Measurements from ENCODE around the gene PLD2. TPM values are rescaled to one million over a fixed set of nuclear protein-coding genes. Genes with fewer than 3 reads are reported as not detected.

PLD2 gene
- total RNA-seq, 2 experiments from 2014 or later, result 17.4 to 17.6 TPM

- CTCF ChIA-PET, result interaction anchor here (2.6 kb wide), 1 partner anchor 10 kb away, joined by 8 read pairs; no protein-coding TSS in a partner anchor
- DNase-seq, result no peak
- Mint-ChIP-seq H3K27me3 (ENCODE audit: low read depth) (peaks cover 42% of the 10 kb centered on the region), H3K27ac (no peak overlapping the region), H3K4me1 (ENCODE audit: low read depth) (peaks cover 5% of the 10 kb centered on the region), H3K4me3 (no peak overlapping the region), H3K36me3 (ENCODE audit: low read depth) (no peaks in the 10 kb centered on the region), H3K9me3 (no peaks in the 10 kb centered on the region)
- intact Hi-C loops (cut with micrococcal nuclease), result loop anchor here (10.0 kb wide), 1 partner anchor 216 kb away; the partner anchor contains the start of gene GGT6
Observed at GRCh38 chr17:4780325-4780955, 26.5 kb upstream of the PLD2 start.

GRCh38 chr17:4782652-4783051, 24.3 kb upstream of the PLD2 start:
- Mint-ChIP-seq H3K9me3 (no peaks in the 10 kb centered on the region), H3K27me3 (ENCODE audit: low read depth) (peaks cover 62% of the 10 kb centered on the region), H3K36me3 (ENCODE audit: low read depth) (no peaks in the 10 kb centered on the region), H3K4me3 (no peak overlapping the region), H3K27ac (no peak overlapping the region), H3K4me1 (ENCODE audit: low read depth) (peaks cover 19% of the 10 kb centered on the region)
- intact Hi-C loops (cut with micrococcal nuclease), result loop anchor here (10.0 kb wide), 1 partner anchor 218 kb away; the partner anchor contains the start of gene GGT6
- DNase-seq, result peak; percentile 48
- CTCF ChIA-PET, result interaction anchor here (2.0 kb wide), 1 partner anchor 50 kb away, joined by 8 read pairs; no protein-coding TSS in a partner anchor

- Mint-ChIP-seq H3K4me1 (ENCODE audit: low read depth) (peaks cover 26% of the 10 kb centered on the region), H3K36me3 (ENCODE audit: low read depth) (peaks cover 2% of the 10 kb centered on the region), H3K27ac (no peak overlapping the region), H3K9me3 (no peaks in the 10 kb centered on the region), H3K4me3 (peak overlapping the region; percentile 36), H3K27me3 (ENCODE audit: low read depth) (peaks cover 69% of the 10 kb centered on the region)
- DNase-seq, result no peak
- CTCF ChIA-PET, result interaction anchor here (1.2 kb wide), 1 partner anchor 11 kb away, joined by 3 read pairs; no protein-coding TSS in a partner anchor
- intact Hi-C loops (cut with micrococcal nuclease), result loop anchor here (10.0 kb wide), 1 partner anchor 221 kb away; the partner anchor contains the start of gene GGT6
Observed at GRCh38 chr17:4785311-4786105, 21.4 kb upstream of the PLD2 start.

- Mint-ChIP-seq H3K36me3 (ENCODE audit: low read depth) (peaks cover 2% of the 10 kb centered on the region), H3K4me3 (peak within 1 kb of the TSS; percentile 36), H3K27ac (no peak within 1 kb of the TSS), H3K9me3 (no peaks in the 10 kb centered on the region), H3K27me3 (ENCODE audit: low read depth) (peaks cover 66% of the 10 kb centered on the region), H3K4me1 (ENCODE audit: low read depth) (peaks cover 31% of the 10 kb centered on the region)
- CTCF ChIA-PET, result interaction anchor here (0.7 to 1.2 kb wide), 3 partner anchors 11 to 99 kb away, joined by 3 to 4 read pairs (median 4); no protein-coding TSS in a partner anchor
- intact Hi-C loops (cut with micrococcal nuclease), result loop anchor here (10.0 kb wide), 1 partner anchor 221 kb away; the partner anchor contains the start of gene GGT6
- peak; percentile 26 for DNase-seq
Observed at GRCh38 chr17:4786106-4786511, 20.8 kb upstream of the PLD2 start, which contains the start of gene VMO1. TSS of gene VMO1 (minus strand) at chr17:4786364. CDS start at chr17:4786352, 12 bp downstream.

- Mint-ChIP-seq H3K4me3 (no peak overlapping the region), H3K9me3 (no peaks in the 10 kb centered on the region), H3K27me3 (ENCODE audit: low read depth) (peaks cover 66% of the 10 kb centered on the region), H3K36me3 (ENCODE audit: low read depth) (peaks cover 2% of the 10 kb centered on the region), H3K27ac (no peak overlapping the region), H3K4me1 (ENCODE audit: low read depth) (peaks cover 33% of the 10 kb centered on the region)
- intact Hi-C loops (cut with micrococcal nuclease), result loop anchor here (10.0 kb wide), 1 partner anchor 222 kb away; the partner anchor contains the start of gene GGT6
- CTCF ChIA-PET, result interaction anchor here (0.7 to 1.2 kb wide), 4 partner anchors 12 to 99 kb away, joined by 3 to 4 read pairs (median 4); no protein-coding TSS in a partner anchor
- DNase-seq, result no peak
Observed at GRCh38 chr17:4786516-4786915, 20.4 kb upstream of the PLD2 start.

- Mint-ChIP-seq H3K36me3 (ENCODE audit: low read depth) (peaks cover 2% of the 10 kb centered on the region), H3K27ac (no peak overlapping the region), H3K4me1 (ENCODE audit: low read depth) (peaks cover 33% of the 10 kb centered on the region), H3K27me3 (ENCODE audit: low read depth) (peaks cover 53% of the 10 kb centered on the region), H3K9me3 (no peaks in the 10 kb centered on the region), H3K4me3 (peak overlapping the region; percentile 85)
- CTCF ChIA-PET, result interaction anchor here (0.7 to 3.0 kb wide), 7 partner anchors 8 to 111 kb away, joined by 3 to 10 read pairs (median 3); partner anchors contain the start of genes C17orf107, PLD2 and PSMB6
- intact Hi-C loops (cut with micrococcal nuclease), result loop anchor here (10.0 kb wide), 1 partner anchor 223 kb away; the partner anchor contains the start of gene GGT6
- DNase-seq, result no peak
Observed at GRCh38 chr17:4788159-4788806, 18.7 kb upstream of the PLD2 start.

- no peak for DNase-seq
- intact Hi-C loops (cut with micrococcal nuclease), result loop anchor here (10.0 kb wide), 1 partner anchor 224 kb away; the partner anchor contains the start of gene GGT6
- Mint-ChIP-seq H3K4me1 (ENCODE audit: low read depth) (peaks cover 33% of the 10 kb centered on the region), H3K36me3 (ENCODE audit: low read depth) (peaks cover 2% of the 10 kb centered on the region), H3K27ac (peak within 1 kb of the TSS; percentile 46), H3K9me3 (no peaks in the 10 kb centered on the region), H3K4me3 (peak within 1 kb of the TSS; percentile 85), H3K27me3 (ENCODE audit: low read depth) (peaks cover 46% of the 10 kb centered on the region)
- CTCF ChIA-PET, result interaction anchor here (0.7 to 3.0 kb wide), 15 partner anchors 9 to 232 kb away, joined by 3 to 12 read pairs (median 3); partner anchors contain the start of genes ARRB2, C17orf107, CHRNE and PLD2
Observed at GRCh38 chr17:4788807-4789700, 17.9 kb upstream of the PLD2 start, which contains the start of gene GLTPD2. TSS of gene GLTPD2 (plus strand) at chr17:4788964. CDS start at chr17:4789012, 48 bp downstream.

- Mint-ChIP-seq H3K27me3 (ENCODE audit: low read depth) (peaks cover 40% of the 10 kb centered on the region), H3K36me3 (ENCODE audit: low read depth) (peaks cover 2% of the 10 kb centered on the region), H3K4me3 (peak overlapping the region; percentile 85), H3K9me3 (no peaks in the 10 kb centered on the region), H3K4me1 (ENCODE audit: low read depth) (peaks cover 31% of the 10 kb centered on the region), H3K27ac (peak overlapping the region; percentile 46)
- CTCF ChIA-PET, result interaction anchor here (0.7 to 3.0 kb wide), 21 partner anchors 8 to 232 kb away, joined by 3 to 12 read pairs (median 4); partner anchors contain the start of genes ARRB2, CHRNE, PLD2 and RNF167
- intact Hi-C loops (cut with micrococcal nuclease), result loop anchor here (10.0 kb wide), 1 partner anchor 225 kb away; the partner anchor contains the start of gene GGT6
- DNase-seq, result no peak
Observed at GRCh38 chr17:4789701-4789950, 17.3 kb upstream of the PLD2 start.

GRCh38 chr17:4789951-4790704, 16.8 kb upstream of the PLD2 start:
- intact Hi-C loops (cut with micrococcal nuclease), result loop anchor here (1.0 to 10.0 kb wide), 9 partner anchors 17 to 225 kb away; partner anchors contain the start of genes ARRB2, CXCL16, GGT6 and MED11
- peaks cover 2% of the 10 kb centered on the region for H3K36me3 Mint-ChIP-seq (ENCODE audit: low read depth)
- H3K4me1 Mint-ChIP-seq (ENCODE audit: low read depth), result peaks cover 30% of the 10 kb centered on the region
- peaks cover 38% of the 10 kb centered on the region for H3K27me3 Mint-ChIP-seq (ENCODE audit: low read depth)
- CTCF ChIA-PET, result interaction anchor here (0.6 to 3.0 kb wide), 28 partner anchors 8 to 233 kb away, joined by 3 to 12 read pairs (median 4); partner anchors contain the start of genes ARRB2, CHRNE, PLD2 and RNF167
- no peaks in the 10 kb centered on the region for H3K9me3 Mint-ChIP-seq
- peak overlapping the region; percentile 85 for H3K4me3 Mint-ChIP-seq
- peak; percentile 93 for DNase-seq
- H3K27ac Mint-ChIP-seq, result peak overlapping the region; percentile 95

GRCh38 chr17:4790705-4791088, 16.3 kb upstream of the PLD2 start:
- intact Hi-C loops (cut with micrococcal nuclease), result loop anchor here (1.0 to 2.0 kb wide), 8 partner anchors 17 to 158 kb away; partner anchors contain the start of genes ARRB2, CXCL16, MED11 and MINK1
- Mint-ChIP-seq H3K27me3 (ENCODE audit: low read depth) (peaks cover 32% of the 10 kb centered on the region), H3K36me3 (ENCODE audit: low read depth) (peaks cover 2% of the 10 kb centered on the region), H3K4me3 (peak overlapping the region; percentile 85), H3K27ac (peak overlapping the region; percentile 95), H3K9me3 (no peaks in the 10 kb centered on the region), H3K4me1 (ENCODE audit: low read depth) (peaks cover 30% of the 10 kb centered on the region)
- DNase-seq, result no peak
- CTCF ChIA-PET, result interaction anchor here (0.6 to 3.0 kb wide), 22 partner anchors 8 to 226 kb away, joined by 3 to 12 read pairs (median 4); partner anchors contain the start of genes ARRB2, PLD2, RNF167 and SLC25A11

Data from activated naive CD4-positive, alpha-beta T cell treated with anti-CD3 and anti-CD28 coated beads for 36 hours (primary cell).